ENCODE measurements around the gene BEST1.

Gene BEST1

GRCh38 chr11:61940466-61940865 is 9.7 kb upstream of the BEST1 start:
- H2BK12ac ChIP-seq (ENCODE audit: low read length), result no peak overlapping the region
- no CpG with 5 or more reads among the region's 10 CpGs for WGBS, 2 donors (ENCODE audit: extremely low coverage in 2 of 2, insufficient read length in 2 of 2, insufficient replicate concordance in 1 of 2)
- peaks cover 5 to 8% of the 10 kb centered on the region in 2 donors for H3K9me3 ChIP-seq (replicated peaks in 1 of 2; ENCODE audit: control insufficient read depth in 2 of 2, insufficient read depth in 1 of 2, low read depth in 1 of 2, low read length in 2 of 2)
- no peaks in the 10 kb centered on the region for H3K79me1 ChIP-seq (ENCODE audit: low read depth, low read length)
- H2BK5ac ChIP-seq (ENCODE audit: low read length), result no peak overlapping the region
- H2BK120ac ChIP-seq (ENCODE audit: low read depth, low read length), result no peak overlapping the region
- peaks cover 0 to 19% (median 0%) of the 10 kb centered on the region in 3 experiments for H3K27me3 ChIP-seq (ENCODE audit: control insufficient read depth in 3 of 3, insufficient read depth in 3 of 3, low read depth in 1 of 3, low read length in 3 of 3)
- H3K18ac ChIP-seq (ENCODE audit: low read length), result no peak overlapping the region
- no peak overlapping the region for H3K9ac ChIP-seq (ENCODE audit: low read depth, low read length, poor library complexity)
- no peak overlapping the region for H4K91ac ChIP-seq (ENCODE audit: low read depth, low read length, poor library complexity)
- H2AK5ac ChIP-seq (ENCODE audit: low read depth, low read length), result no peak overlapping the region
- H3K4me1 ChIP-seq (ENCODE audit: control insufficient read depth in 2 of 2, insufficient read depth in 1 of 2, low read depth in 1 of 2, low read length in 2 of 2), result no peaks in the 10 kb centered on the region
- H3K27ac ChIP-seq (replicated peaks; ENCODE audit: low read length), result no peak overlapping the region
- H2BK15ac ChIP-seq (ENCODE audit: low read length), result no peak overlapping the region
- H3K4me2 ChIP-seq (ENCODE audit: insufficient read depth, low read length, poor library complexity, severe bottlenecking), result no peak overlapping the region
- no peak overlapping the region for H2AFZ ChIP-seq (ENCODE audit: low read length)
- no peak overlapping the region for H3K4ac ChIP-seq (ENCODE audit: low read length)
- no peaks in the 10 kb centered on the region for H3K36me3 ChIP-seq (replicated peaks in 1 of 2; ENCODE audit: control insufficient read depth in 2 of 2, insufficient read depth in 2 of 2, low read length in 2 of 2)
- H3K4me3 ChIP-seq (ENCODE audit: low read length in 2 of 2), result no peak overlapping the region
- no peak overlapping the region for H3K14ac ChIP-seq (ENCODE audit: low read length)
- H3K23ac ChIP-seq (ENCODE audit: low read depth, low read length, poor library complexity), result no peak overlapping the region
- H4K8ac ChIP-seq (ENCODE audit: low read depth, low read length), result no peak overlapping the region
- DNase-seq (ENCODE audit: low spot score), result no peak

- peaks cover 2 to 6% of the 10 kb centered on the region in 2 donors for H3K4me1 ChIP-seq (ENCODE audit: control insufficient read depth in 2 of 2, insufficient read depth in 1 of 2, low read depth in 1 of 2, low read length in 2 of 2)
- peak overlapping the region; percentile 5 for H2BK5ac ChIP-seq (ENCODE audit: low read length)
- no peak overlapping the region for H2BK120ac ChIP-seq (ENCODE audit: low read depth, low read length)
- no peak overlapping the region for H3K14ac ChIP-seq (ENCODE audit: low read length)
- H2AFZ ChIP-seq (ENCODE audit: low read length), result no peak overlapping the region
- no peak overlapping the region for H4K8ac ChIP-seq (ENCODE audit: low read depth, low read length)
- no peak overlapping the region for H3K4ac ChIP-seq (ENCODE audit: low read length)
- H2AK5ac ChIP-seq (ENCODE audit: low read depth, low read length), result peak overlapping the region; percentile 32
- H3K27me3 ChIP-seq (ENCODE audit: control insufficient read depth in 3 of 3, insufficient read depth in 3 of 3, low read depth in 1 of 3, low read length in 3 of 3), result peaks cover 0 to 27% (median 0%) of the 10 kb centered on the region in 3 experiments
- no peaks in the 10 kb centered on the region for H3K9me3 ChIP-seq (replicated peaks in 1 of 2; ENCODE audit: control insufficient read depth in 2 of 2, insufficient read depth in 1 of 2, low read depth in 1 of 2, low read length in 2 of 2)
- no CpG with 5 or more reads among the region's 13 CpGs for WGBS, 2 donors (ENCODE audit: extremely low coverage in 2 of 2, insufficient read length in 2 of 2, insufficient replicate concordance in 1 of 2)
- H3K79me1 ChIP-seq (ENCODE audit: low read depth, low read length), result no peaks in the 10 kb centered on the region
- H2BK15ac ChIP-seq (ENCODE audit: low read length), result no peak overlapping the region
- no peaks in the 10 kb centered on the region for H3K36me3 ChIP-seq (replicated peaks in 1 of 2; ENCODE audit: control insufficient read depth in 2 of 2, insufficient read depth in 2 of 2, low read length in 2 of 2)
- H3K9ac ChIP-seq (ENCODE audit: low read depth, low read length, poor library complexity), result peak overlapping the region; percentile 40
- no peak overlapping the region for H4K91ac ChIP-seq (ENCODE audit: low read depth, low read length, poor library complexity)
- H3K4me2 ChIP-seq (ENCODE audit: insufficient read depth, low read length, poor library complexity, severe bottlenecking), result no peak overlapping the region
- no peak overlapping the region for H2BK12ac ChIP-seq (ENCODE audit: low read length)
- DNase-seq (ENCODE audit: low spot score), result no peak
- H3K27ac ChIP-seq (replicated peaks; ENCODE audit: low read length), result no peak overlapping the region
- H3K18ac ChIP-seq (ENCODE audit: low read length), result no peak overlapping the region
- no peak overlapping the region for H3K4me3 ChIP-seq (ENCODE audit: low read length in 2 of 2)
- H3K23ac ChIP-seq (ENCODE audit: low read depth, low read length, poor library complexity), result peak overlapping the region; percentile 29
Observed at GRCh38 chr11:61945191-61945590, 5.0 kb upstream of the BEST1 start.

- no peaks in the 10 kb centered on the region for H3K79me1 ChIP-seq (ENCODE audit: low read depth, low read length)
- no peak overlapping the region for H2AFZ ChIP-seq (ENCODE audit: low read length)
- H2BK5ac ChIP-seq (ENCODE audit: low read length), result no peak overlapping the region
- H2BK12ac ChIP-seq (ENCODE audit: low read length), result no peak overlapping the region
- no peak overlapping the region for H3K18ac ChIP-seq (ENCODE audit: low read length)
- H3K4ac ChIP-seq (ENCODE audit: low read length), result no peak overlapping the region
- no peak overlapping the region for H3K27ac ChIP-seq (replicated peaks; ENCODE audit: low read length)
- H3K4me3 ChIP-seq (ENCODE audit: low read length in 2 of 2), result no peak overlapping the region
- H3K9me3 ChIP-seq (replicated peaks in 1 of 2; ENCODE audit: control insufficient read depth in 2 of 2, insufficient read depth in 1 of 2, low read depth in 1 of 2, low read length in 2 of 2), result no peaks in the 10 kb centered on the region
- no peak overlapping the region for H4K91ac ChIP-seq (ENCODE audit: low read depth, low read length, poor library complexity)
- H3K36me3 ChIP-seq (replicated peaks in 1 of 2; ENCODE audit: control insufficient read depth in 2 of 2, insufficient read depth in 2 of 2, low read length in 2 of 2), result no peaks in the 10 kb centered on the region
- H3K9ac ChIP-seq (ENCODE audit: low read depth, low read length, poor library complexity), result no peak overlapping the region
- no peak for DNase-seq (ENCODE audit: low spot score)
- peaks cover 0 to 27% (median 0%) of the 10 kb centered on the region in 3 experiments for H3K27me3 ChIP-seq (ENCODE audit: control insufficient read depth in 3 of 3, insufficient read depth in 3 of 3, low read depth in 1 of 3, low read length in 3 of 3)
- H2BK15ac ChIP-seq (ENCODE audit: low read length), result no peak overlapping the region
- H2AK5ac ChIP-seq (ENCODE audit: low read depth, low read length), result no peak overlapping the region
- H4K8ac ChIP-seq (ENCODE audit: low read depth, low read length), result no peak overlapping the region
- H3K4me2 ChIP-seq (ENCODE audit: insufficient read depth, low read length, poor library complexity, severe bottlenecking), result no peak overlapping the region
- no peak overlapping the region for H3K14ac ChIP-seq (ENCODE audit: low read length)
- no peak overlapping the region for H3K23ac ChIP-seq (ENCODE audit: low read depth, low read length, poor library complexity)
- no CpG with 5 or more reads among the region's 5 CpGs for WGBS, 2 donors (ENCODE audit: extremely low coverage in 2 of 2, insufficient read length in 2 of 2, insufficient replicate concordance in 1 of 2)
- peaks cover 2 to 6% of the 10 kb centered on the region in 2 donors for H3K4me1 ChIP-seq (ENCODE audit: control insufficient read depth in 2 of 2, insufficient read depth in 1 of 2, low read depth in 1 of 2, low read length in 2 of 2)
- no peak overlapping the region for H2BK120ac ChIP-seq (ENCODE audit: low read depth, low read length)
Observed at GRCh38 chr11:61946894-61947293, 3.3 kb upstream of the BEST1 start.

- H3K9me3 ChIP-seq (replicated peaks in 1 of 2; ENCODE audit: control insufficient read depth in 2 of 2, insufficient read depth in 1 of 2, low read depth in 1 of 2, low read length in 2 of 2), result no peaks in the 10 kb centered on the region
- H2BK15ac ChIP-seq (ENCODE audit: low read length), result no peak overlapping the region
- H3K4me1 ChIP-seq (ENCODE audit: control insufficient read depth in 2 of 2, insufficient read depth in 1 of 2, low read depth in 1 of 2, low read length in 2 of 2), result peaks cover 2 to 6% of the 10 kb centered on the region in 2 donors
- WGBS, 2 donors (ENCODE audit: extremely low coverage in 2 of 2, insufficient read length in 2 of 2, insufficient replicate concordance in 1 of 2), result no CpG with 5 or more reads among the region's 8 CpGs
- no peak overlapping the region for H3K27ac ChIP-seq (replicated peaks; ENCODE audit: low read length)
- H3K27me3 ChIP-seq (ENCODE audit: control insufficient read depth in 3 of 3, insufficient read depth in 3 of 3, low read depth in 1 of 3, low read length in 3 of 3), result peaks cover 0 to 27% (median 0%) of the 10 kb centered on the region in 3 experiments
- H2AFZ ChIP-seq (ENCODE audit: low read length), result peak overlapping the region; percentile 82
- peak overlapping the region; percentile 6 for H3K18ac ChIP-seq (ENCODE audit: low read length)
- H2BK120ac ChIP-seq (ENCODE audit: low read depth, low read length), result no peak overlapping the region
- H3K4ac ChIP-seq (ENCODE audit: low read length), result no peak overlapping the region
- H3K79me1 ChIP-seq (ENCODE audit: low read depth, low read length), result no peaks in the 10 kb centered on the region
- peak; percentile 76 for DNase-seq (ENCODE audit: low spot score)
- no peaks in the 10 kb centered on the region for H3K36me3 ChIP-seq (replicated peaks in 1 of 2; ENCODE audit: control insufficient read depth in 2 of 2, insufficient read depth in 2 of 2, low read length in 2 of 2)
- H3K23ac ChIP-seq (ENCODE audit: low read depth, low read length, poor library complexity), result no peak overlapping the region
- H4K91ac ChIP-seq (ENCODE audit: low read depth, low read length, poor library complexity), result no peak overlapping the region
- H3K4me2 ChIP-seq (ENCODE audit: insufficient read depth, low read length, poor library complexity, severe bottlenecking), result no peak overlapping the region
- H2AK5ac ChIP-seq (ENCODE audit: low read depth, low read length), result no peak overlapping the region
- H2BK12ac ChIP-seq (ENCODE audit: low read length), result no peak overlapping the region
- H3K14ac ChIP-seq (ENCODE audit: low read length), result no peak overlapping the region
- no peak overlapping the region for H3K4me3 ChIP-seq (ENCODE audit: low read length in 2 of 2)
- H4K8ac ChIP-seq (ENCODE audit: low read depth, low read length), result no peak overlapping the region
- no peak overlapping the region for H2BK5ac ChIP-seq (ENCODE audit: low read length)
- no peak overlapping the region for H3K9ac ChIP-seq (ENCODE audit: low read depth, low read length, poor library complexity)
Observed at GRCh38 chr11:61947486-61948210, 2.5 kb upstream of the BEST1 start.
